Neural cell (in vitro differentiated cells): Measurements from ENCODE around the gene ATP6V1D. TPM values are rescaled to one million over a fixed set of nuclear protein-coding genes. Genes with fewer than 3 reads are reported as not detected.

Source experiments
- H2AFZ ChIP-seq: fragments of 200-600, 300-800 bp; sonication (generic), shearing (Covaris generic); 2 replicates; pipeline ENCODE4 v1.6.0; 2014; ENCODE audit warnings: low read depth, mild to moderate bottlenecking, antibody characterized with exemption, low read length, moderate library complexity
- H3F3A ChIP-seq: fragments of 200-600 bp; shearing (Covaris generic); 2 replicates; pipeline ENCODE4 v1.6.1; 2016; ENCODE audit warnings: mild to moderate bottlenecking, moderate library complexity, mixed read lengths, antibody characterized with exemption, low read length; ENCODE audit not compliant: insufficient read depth, poor library complexity, severe bottlenecking
- H3K27ac ChIP-seq: fragments of 200-600, 300-800 bp; sonication (generic), shearing (Covaris generic); 2 replicates; pipeline ENCODE4 v1.5.1; 2014; ENCODE audit warnings: mild to moderate bottlenecking, low read length, moderate library complexity
- H3K27me3 ChIP-seq: fragments of 300-800, 200-600 bp; sonication (generic), shearing (Covaris generic); 2 replicates; pipeline ENCODE4 v1.6.0; 2014; ENCODE audit warnings: mild to moderate bottlenecking, low read depth, low read length, moderate library complexity; ENCODE audit not compliant: insufficient read depth
- H3K36me3 ChIP-seq: fragments of 300-800, 200-600 bp; sonication (generic), shearing (Covaris generic); 2 replicates; pipeline ENCODE4 v1.5.1; 2014; ENCODE audit warnings: mild to moderate bottlenecking, antibody characterized with exemption, low read length, moderate library complexity; ENCODE audit not compliant: insufficient read depth
- H3K4me2 ChIP-seq: fragments of 300-800, 200-600 bp; sonication (generic), shearing (Covaris generic); 2 replicates; pipeline ENCODE4 v1.6.0; 2014; ENCODE audit warnings: mild to moderate bottlenecking, low read length
- H3K4me3 ChIP-seq: fragments of 300-800, 200-600 bp; sonication (generic), shearing (Covaris generic); 2 replicates; pipeline ENCODE4 v1.5.1; 2014; ENCODE audit warnings: mild to moderate bottlenecking, low read length, moderate library complexity
- H3K79me2 ChIP-seq: fragments of 200-600 bp; shearing (Covaris generic); replicated peaks from 2 replicates; pipeline ENCODE4 v1.6.0; 2014; ENCODE audit warnings: mild to moderate bottlenecking, low read length, moderate library complexity; ENCODE audit not compliant: insufficient read depth
- H3K9ac ChIP-seq: fragments of 300-800, 200-600 bp; sonication (generic), shearing (Covaris generic); 2 replicates; pipeline ENCODE4 v1.6.1; 2016; ENCODE audit warnings: mild to moderate bottlenecking, low read length, mixed read lengths
- H3K9me2 ChIP-seq: fragments of 200-600 bp; shearing (Covaris generic); 2 replicates; pipeline ENCODE4 v1.6.1; 2016; ENCODE audit warnings: mild to moderate bottlenecking, low read length, mixed read lengths; ENCODE audit not compliant: insufficient read depth
- H3K9me3 ChIP-seq: fragments of 200-600, 300-800 bp; sonication (generic), shearing (Covaris generic); 2 replicates; pipeline ENCODE4 v1.6.1; 2016; ENCODE audit warnings: mild to moderate bottlenecking, mixed run types, low read length, moderate library complexity, mixed read lengths
- H4K20me1 ChIP-seq: fragments of 200-600 bp; shearing (Covaris generic); 2 replicates; pipeline ENCODE4 v1.6.1; 2016; ENCODE audit warnings: mild to moderate bottlenecking, mixed run types; ENCODE audit not compliant: insufficient read depth
- CTCF ChIP-seq: fragments of 450-650 bp; IDR thresholded peaks from 2 replicates; pipeline ENCODE4 v1.5.1; 2014; ENCODE audit warnings: antibody characterized with exemption, mild to moderate bottlenecking, moderate library complexity; ENCODE audit not compliant: poor library complexity, severe bottlenecking
- EP300 ChIP-seq: fragments of 450-650 bp; conservative IDR thresholded peaks from 2 replicates; pipeline ENCODE4 v1.6.1; 2014; ENCODE audit warnings: antibody characterized with exemption, mild to moderate bottlenecking, moderate library complexity; ENCODE audit not compliant: poor library complexity, severe bottlenecking
- EZH2 ChIP-seq: fragments of 200-600, 300-800 bp; shearing (Covaris generic), sonication (generic); IDR thresholded peaks from 2 replicates; pipeline ENCODE4 v1.6.1; 2014; ENCODE audit warnings: antibody characterized with exemption, low read length, borderline replicate concordance, mild to moderate bottlenecking; ENCODE audit not compliant: insufficient read depth, poor library complexity, severe bottlenecking
- MXI1 ChIP-seq: fragments of 450-650 bp; conservative IDR thresholded peaks from 2 replicates; pipeline ENCODE4 v1.6.1; 2014; ENCODE audit warnings: antibody characterized with exemption, mild to moderate bottlenecking; ENCODE audit not compliant: poor library complexity, severe bottlenecking
- POLR2AphosphoS5 ChIP-seq: IDR thresholded peaks from 2 replicates; pipeline ENCODE4 v1.6.1; 2012
- RAD21 ChIP-seq: fragments of 450-650 bp; conservative IDR thresholded peaks from 2 replicates; pipeline ENCODE4 v1.6.1; 2014; ENCODE audit warnings: antibody characterized with exemption, mild to moderate bottlenecking, moderate library complexity
- REST ChIP-seq: IDR thresholded peaks from 2 replicates; pipeline ENCODE4 v1.6.1; 2012; ENCODE audit warnings: borderline replicate concordance
- SMC3 ChIP-seq: fragments of 450-650 bp; conservative IDR thresholded peaks from 2 replicates; pipeline ENCODE4 v1.6.1; 2014; ENCODE audit warnings: antibody characterized with exemption, mild to moderate bottlenecking, moderate library complexity; ENCODE audit not compliant: poor library complexity
- TAF1 ChIP-seq: IDR thresholded peaks from 2 replicates; pipeline ENCODE4 v1.6.1; 2012; ENCODE audit warnings: low read depth
- polyA plus RNA-seq: library from polyadenylated mRNA; depleted of rRNA; stranded (reverse); fragments of >200 nt; gene quantifications from 2 replicates; pipeline ENCODE4 v1.2.3, GENCODE V29; 2014

The ATP6V1D gene
- polyA plus RNA-seq, 1 donor from 2014 or later = 216 TPM

GRCh38 chr14:67392123-67392522 lies 32.5 kb upstream of the ATP6V1D start:
- Histone ChIP-seq H3K9me2 (no peaks in the 10 kb centered on the region), H3K79me2 (no peaks in the 10 kb centered on the region), H2AFZ (no peak overlapping the region), H3K4me2 (no peak overlapping the region), H3K9ac (no peak overlapping the region), H3F3A (no peaks in the 10 kb centered on the region), H3K27ac (no peak overlapping the region), H3K36me3 (no peaks in the 10 kb centered on the region), H3K4me3 (no peak overlapping the region), H3K27me3 (no peaks in the 10 kb centered on the region), H3K9me3 (no peaks in the 10 kb centered on the region), H4K20me1 (no peaks in the 10 kb centered on the region)
- TF ChIP-seq TAF1 (no peak), SMC3 (no peak), MXI1 (no peak), POLR2AphosphoS5 (no peak), CTCF (no peak), RAD21 (no peak), EZH2 (no peak), EP300 (no peak), REST (no peak)

- Histone ChIP-seq H3K4me3 (no peak overlapping the region), H4K20me1 (no peaks in the 10 kb centered on the region), H2AFZ (no peak overlapping the region), H3K4me2 (no peak overlapping the region), H3K9me3 (no peaks in the 10 kb centered on the region), H3K79me2 (no peaks in the 10 kb centered on the region), H3F3A (no peaks in the 10 kb centered on the region), H3K36me3 (no peaks in the 10 kb centered on the region), H3K27me3 (no peaks in the 10 kb centered on the region), H3K27ac (no peak overlapping the region), H3K9me2 (no peaks in the 10 kb centered on the region), H3K9ac (no peak overlapping the region)
- TF ChIP-seq SMC3 = no peak
- TF ChIP-seq REST = no peak
- no peak for TF ChIP-seq MXI1
- no peak for TF ChIP-seq TAF1
- TF ChIP-seq CTCF = no peak
- no peak for TF ChIP-seq POLR2AphosphoS5
- no peak for TF ChIP-seq RAD21
These were observed 31.7 kb upstream of the ATP6V1D start for GRCh38 chr14:67391268-67391667.
